IPS DF 4.7 (cell line): ENCODE results near the gene RUVBL1.

Experiments used
- DNase-seq: peaks from one replicate; pipeline ENCODE4 v3.0.0-alpha.2; 2013; ENCODE audit warnings: low spot score; ENCODE audit errors: extremely low read depth

The RUVBL1 gene

GRCh38 chr3:128133273-128133883 is 9.8 kb upstream of the RUVBL1 start:
- peak; percentile 38 for DNase-seq

GRCh38 chr3:128131897-128132646 is 8.5 kb upstream of the RUVBL1 start:
- no peak for DNase-seq

GRCh38 chr3:128128251-128128650 is 4.6 kb upstream of the RUVBL1 start:
- no peak for DNase-seq

- DNase-seq, result no peak
These were observed 3.6 kb upstream of the RUVBL1 start for GRCh38 chr3:128127236-128127635.

- DNase-seq, result no peak
These were observed 465 bp downstream of the RUVBL1 start for GRCh38 chr3:128123156-128123537.

GRCh38 chr3:128122013-128122412 is 1.6 kb downstream of the RUVBL1 start:
- DNase-seq, result no peak

- DNase-seq, result no peak
These were observed 9.5 kb downstream of the RUVBL1 start for GRCh38 chr3:128113817-128114794.

- DNase-seq, result no peak
These were observed 11.1 kb downstream of the RUVBL1 start for GRCh38 chr3:128112357-128112968.

- DNase-seq, result no peak
These were observed 12.5 kb downstream of the RUVBL1 start for GRCh38 chr3:128111147-128111546.

- no peak for DNase-seq
These were observed 15.8 kb downstream of the RUVBL1 start for GRCh38 chr3:128107834-128108233.

GRCh38 chr3:128103136-128103676 is 20.4 kb downstream of the RUVBL1 start:
- DNase-seq, result no peak

GRCh38 chr3:128100638-128101037 is 23.0 kb downstream of the RUVBL1 start:
- no peak for DNase-seq

GRCh38 chr3:128100161-128100560 is 23.5 kb downstream of the RUVBL1 start:
- no peak for DNase-seq

GRCh38 chr3:128098234-128098633 is 25.4 kb downstream of the RUVBL1 start:
- DNase-seq, result no peak

- peak; percentile 60 for DNase-seq
These were observed 28.3 kb downstream of the RUVBL1 start for GRCh38 chr3:128095222-128095703.

- DNase-seq, result no peak
These were observed 29.1 kb downstream of the RUVBL1 start for GRCh38 chr3:128094295-128095151.

GRCh38 chr3:128091586-128091985 is 32.0 kb downstream of the RUVBL1 start:
- no peak for DNase-seq

- no peak for DNase-seq
These were observed 34.5 kb downstream of the RUVBL1 start for GRCh38 chr3:128089135-128089534.

GRCh38 chr3:128084675-128085021 is 39.0 kb downstream of the RUVBL1 start:
- no peak for DNase-seq

- DNase-seq, result no peak
These were observed 39.5 kb downstream of the RUVBL1 start for GRCh38 chr3:128083980-128084674.
